ENCODE results near the gene CIAO3.

The CIAO3 gene

GRCh38 chr16:715477-716199 is 25.2 kb downstream of the CIAO3 start (continued):
- TF ChIP-seq, protein P1, sequence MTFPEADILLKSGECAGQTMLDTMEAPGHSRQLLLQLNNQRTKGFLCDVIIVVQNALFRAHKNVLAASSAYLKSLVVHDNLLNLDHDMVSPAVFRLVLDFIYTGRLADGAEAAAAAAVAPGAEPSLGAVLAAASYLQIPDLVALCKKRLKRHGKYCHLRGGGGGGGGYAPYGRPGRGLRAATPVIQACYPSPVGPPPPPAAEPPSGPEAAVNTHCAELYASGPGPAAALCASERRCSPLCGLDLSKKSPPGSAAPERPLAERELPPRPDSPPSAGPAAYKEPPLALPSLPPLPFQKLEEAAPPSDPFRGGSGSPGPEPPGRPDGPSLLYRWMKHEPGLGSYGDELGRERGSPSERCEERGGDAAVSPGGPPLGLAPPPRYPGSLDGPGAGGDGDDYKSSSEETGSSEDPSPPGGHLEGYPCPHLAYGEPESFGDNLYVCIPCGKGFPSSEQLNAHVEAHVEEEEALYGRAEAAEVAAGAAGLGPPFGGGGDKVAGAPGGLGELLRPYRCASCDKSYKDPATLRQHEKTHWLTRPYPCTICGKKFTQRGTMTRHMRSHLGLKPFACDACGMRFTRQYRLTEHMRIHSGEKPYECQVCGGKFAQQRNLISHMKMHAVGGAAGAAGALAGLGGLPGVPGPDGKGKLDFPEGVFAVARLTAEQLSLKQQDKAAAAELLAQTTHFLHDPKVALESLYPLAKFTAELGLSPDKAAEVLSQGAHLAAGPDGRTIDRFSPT (tag by site-specific recombination; IDR thresholded peaks at IDR 0.05): peak; percentile 17; the same call in 1 of the 2 replicates
- no peak for TF ChIP-seq ZNF76 (tag by site-specific recombination; IDR thresholded peaks at IDR 0.05; ENCODE audit: borderline replicate concordance, low read depth)
- TF ChIP-seq REPIN1 (tag by site-specific recombination; IDR thresholded peaks at IDR 0.05; ENCODE audit: low read depth): no peak
- no peak for TF ChIP-seq ZNF146 (tag by site-specific recombination; IDR thresholded peaks at IDR 0.05)
- no peak for TF ChIP-seq HOXD13 (CRISPR knock-in tag; IDR thresholded peaks at IDR 0.05; ENCODE audit: borderline replicate concordance)
- TF ChIP-seq ZXDB (tag by site-specific recombination; IDR thresholded peaks at IDR 0.05): no peak
- TF ChIP-seq ZNF548 (tag by site-specific recombination; IDR thresholded peaks at IDR 0.05): no peak
- TF ChIP-seq ZNF24 (tag by site-specific recombination; IDR thresholded peaks at IDR 0.05): no peak
- TF ChIP-seq SP2 (tag by site-specific recombination; IDR thresholded peaks at IDR 0.05): no peak
- TF ChIP-seq ZNF416 (tag by site-specific recombination; IDR thresholded peaks at IDR 0.05): no peak
- TF ChIP-seq KLF10 (tag by site-specific recombination; IDR thresholded peaks at IDR 0.05): 0 out of 2 replicates have a peak, but pooled peaks have one; percentile 27
- TF ChIP-seq, protein P2, sequence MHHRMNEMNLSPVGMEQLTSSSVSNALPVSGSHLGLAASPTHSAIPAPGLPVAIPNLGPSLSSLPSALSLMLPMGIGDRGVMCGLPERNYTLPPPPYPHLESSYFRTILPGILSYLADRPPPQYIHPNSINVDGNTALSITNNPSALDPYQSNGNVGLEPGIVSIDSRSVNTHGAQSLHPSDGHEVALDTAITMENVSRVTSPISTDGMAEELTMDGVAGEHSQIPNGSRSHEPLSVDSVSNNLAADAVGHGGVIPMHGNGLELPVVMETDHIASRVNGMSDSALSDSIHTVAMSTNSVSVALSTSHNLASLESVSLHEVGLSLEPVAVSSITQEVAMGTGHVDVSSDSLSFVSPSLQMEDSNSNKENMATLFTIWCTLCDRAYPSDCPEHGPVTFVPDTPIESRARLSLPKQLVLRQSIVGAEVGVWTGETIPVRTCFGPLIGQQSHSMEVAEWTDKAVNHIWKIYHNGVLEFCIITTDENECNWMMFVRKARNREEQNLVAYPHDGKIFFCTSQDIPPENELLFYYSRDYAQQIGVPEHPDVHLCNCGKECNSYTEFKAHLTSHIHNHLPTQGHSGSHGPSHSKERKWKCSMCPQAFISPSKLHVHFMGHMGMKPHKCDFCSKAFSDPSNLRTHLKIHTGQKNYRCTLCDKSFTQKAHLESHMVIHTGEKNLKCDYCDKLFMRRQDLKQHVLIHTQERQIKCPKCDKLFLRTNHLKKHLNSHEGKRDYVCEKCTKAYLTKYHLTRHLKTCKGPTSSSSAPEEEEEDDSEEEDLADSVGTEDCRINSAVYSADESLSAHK (tag by site-specific recombination; IDR thresholded peaks at IDR 0.05): no peak
- no peak for TF ChIP-seq ZNF670 (tag by site-specific recombination; IDR thresholded peaks at IDR 0.05; ENCODE audit: low read depth)
- no peak for TF ChIP-seq OVOL3 (tag by site-specific recombination; IDR thresholded peaks at IDR 0.05)
- no peak for TF ChIP-seq ZNF785 (tag by site-specific recombination; IDR thresholded peaks at IDR 0.05)
- peak; percentile 66 for TF ChIP-seq ZIC2 (tag by site-specific recombination; IDR thresholded peaks at IDR 0.05)
- no peak for TF ChIP-seq ZNF140 (tag by site-specific recombination; IDR thresholded peaks at IDR 0.05)
- TF ChIP-seq ZNF624 (tag by site-specific recombination; IDR thresholded peaks at IDR 0.05): no peak
- TF ChIP-seq ZNF202 (tag by site-specific recombination; IDR thresholded peaks at IDR 0.05; ENCODE audit: borderline replicate concordance): no peak
- TF ChIP-seq ZNF629 (tag by site-specific recombination; IDR thresholded peaks at IDR 0.05): no peak
- TF ChIP-seq, protein P3, sequence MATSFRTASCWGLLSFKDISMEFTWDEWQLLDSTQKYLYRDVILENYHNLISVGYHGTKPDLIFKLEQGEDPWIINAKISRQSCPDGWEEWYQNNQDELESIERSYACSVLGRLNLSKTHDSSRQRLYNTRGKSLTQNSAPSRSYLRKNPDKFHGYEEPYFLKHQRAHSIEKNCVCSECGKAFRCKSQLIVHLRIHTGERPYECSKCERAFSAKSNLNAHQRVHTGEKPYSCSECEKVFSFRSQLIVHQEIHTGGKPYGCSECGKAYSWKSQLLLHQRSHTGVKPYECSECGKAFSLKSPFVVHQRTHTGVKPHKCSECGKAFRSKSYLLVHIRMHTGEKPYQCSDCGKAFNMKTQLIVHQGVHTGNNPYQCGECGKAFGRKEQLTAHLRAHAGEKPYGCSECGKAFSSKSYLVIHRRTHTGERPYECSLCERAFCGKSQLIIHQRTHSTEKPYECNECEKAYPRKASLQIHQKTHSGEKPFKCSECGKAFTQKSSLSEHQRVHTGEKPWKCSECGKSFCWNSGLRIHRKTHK (tag by site-specific recombination; IDR thresholded peaks at IDR 0.05): no peak
- peak; percentile 46; the same call in 1 of the 2 replicates for TF ChIP-seq WT1 (tag by site-specific recombination; IDR thresholded peaks at IDR 0.05)
- TF ChIP-seq, protein P4, sequence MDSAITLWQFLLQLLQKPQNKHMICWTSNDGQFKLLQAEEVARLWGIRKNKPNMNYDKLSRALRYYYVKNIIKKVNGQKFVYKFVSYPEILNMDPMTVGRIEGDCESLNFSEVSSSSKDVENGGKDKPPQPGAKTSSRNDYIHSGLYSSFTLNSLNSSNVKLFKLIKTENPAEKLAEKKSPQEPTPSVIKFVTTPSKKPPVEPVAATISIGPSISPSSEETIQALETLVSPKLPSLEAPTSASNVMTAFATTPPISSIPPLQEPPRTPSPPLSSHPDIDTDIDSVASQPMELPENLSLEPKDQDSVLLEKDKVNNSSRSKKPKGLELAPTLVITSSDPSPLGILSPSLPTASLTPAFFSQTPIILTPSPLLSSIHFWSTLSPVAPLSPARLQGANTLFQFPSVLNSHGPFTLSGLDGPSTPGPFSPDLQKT (IDR thresholded peaks at IDR 0.05; ENCODE audit: borderline replicate concordance, low read depth, low read length): no peak
- no peak for TF ChIP-seq ZBTB17 (tag by site-specific recombination; IDR thresholded peaks at IDR 0.05)
- TF ChIP-seq ZNF768 (tag by site-specific recombination; IDR thresholded peaks at IDR 0.05): no peak
- TF ChIP-seq ZNF639 (tag by site-specific recombination; IDR thresholded peaks at IDR 0.05): no peak
- no peak for TF ChIP-seq OSR2 (tag by site-specific recombination; IDR thresholded peaks at IDR 0.05)
- TF ChIP-seq ZNF558 (tag by site-specific recombination; IDR thresholded peaks at IDR 0.05): no peak
- TF ChIP-seq ZBTB6 (tag by site-specific recombination; IDR thresholded peaks at IDR 0.05): no peak; the same call in 1 of the 2 replicates
- TF ChIP-seq SETDB1 (IDR thresholded peaks at IDR 0.05; ENCODE audit: insufficient read length, low read length): no peak
- no peak for TF ChIP-seq ZNF585B (tag by site-specific recombination; IDR thresholded peaks at IDR 0.05)
- TF ChIP-seq ZNF169 (tag by site-specific recombination; IDR thresholded peaks at IDR 0.05): no peak
